NCI-H2029 (cell line): ENCODE data around the gene CD48.

ENCODE experiments used
- DNase-seq: peaks from one replicate; lab custom pipeline; 2025; lab: John Stamatoyannopoulos, UW

CD48 gene

GRCh38 chr1:160651433-160652064 lies 60.1 kb downstream of the CD48 start:
- no peak for DNase-seq

GRCh38 chr1:160647329-160647720 lies 64.3 kb downstream of the CD48 start:
- no peak for DNase-seq

- no peak for DNase-seq
These were observed 64.8 kb downstream of the CD48 start, which contains the start of gene SLAMF1 for GRCh38 chr1:160646711-160647328. Gene SLAMF1 (minus strand): TSS chr1:160647044. CDS start chr1:160646945, 99 bp downstream.

GRCh38 chr1:160646180-160646579 lies 65.4 kb downstream of the CD48 start:
- DNase-seq, result no peak

- no peak for DNase-seq
These were observed 66.1 kb downstream of the CD48 start for GRCh38 chr1:160645386-160646130.

GRCh38 chr1:160644399-160644798 lies 67.2 kb downstream of the CD48 start:
- no peak for DNase-seq

- DNase-seq, result no peak
These were observed 68.5 kb downstream of the CD48 start for GRCh38 chr1:160643138-160643537.

GRCh38 chr1:160642281-160642644 lies 69.4 kb downstream of the CD48 start:
- no peak for DNase-seq

GRCh38 chr1:160641323-160642280 lies 70.0 kb downstream of the CD48 start:
- no peak for DNase-seq

- DNase-seq, result no peak
These were observed 71.1 kb downstream of the CD48 start for GRCh38 chr1:160640359-160641123.

- DNase-seq, result no peak
These were observed 72.0 kb downstream of the CD48 start for GRCh38 chr1:160639652-160640051.

GRCh38 chr1:160638926-160639325 lies 72.7 kb downstream of the CD48 start:
- DNase-seq, result no peak

- DNase-seq, result no peak
These were observed 73.1 kb downstream of the CD48 start for GRCh38 chr1:160638540-160638857.

GRCh38 chr1:160637821-160638539 lies 73.6 kb downstream of the CD48 start:
- DNase-seq, result no peak

GRCh38 chr1:160637065-160637464 lies 74.6 kb downstream of the CD48 start:
- no peak for DNase-seq

- DNase-seq, result no peak
These were observed 75.1 kb downstream of the CD48 start for GRCh38 chr1:160636547-160636946.

GRCh38 chr1:160636076-160636475 lies 75.5 kb downstream of the CD48 start:
- DNase-seq, result no peak

- DNase-seq, result no peak
These were observed 76.8 kb downstream of the CD48 start for GRCh38 chr1:160634543-160635491.

- DNase-seq, result no peak
These were observed 78.2 kb downstream of the CD48 start for GRCh38 chr1:160633330-160633903.
